GM06990 (cell line): ENCODE measurements around the gene OXA1L.

Experiments used
- DNase-seq: peaks from one replicate; pipeline ENCODE4 v3.0.0-alpha.2; 2011; ENCODE audit not compliant: insufficient read length; ENCODE audit errors: extremely low read depth
- H3K27me3 ChIP-seq: replicated peaks from 2 replicates; pipeline ENCODE4 v1.6.0; 2011; ENCODE audit warnings: low read length; ENCODE audit not compliant: control insufficient read depth, insufficient read depth
- H3K36me3 ChIP-seq: 2 replicates; pipeline ENCODE4 v1.5.1; 2011; ENCODE audit warnings: low read length; ENCODE audit not compliant: control insufficient read depth, insufficient read depth
- H3K4me3 ChIP-seq: replicated peaks from 2 replicates; pipeline ENCODE4 v1.5.1; 2011; ENCODE audit warnings: low read depth, mild to moderate bottlenecking, control low read depth, low read length
- TF ChIP-seq, protein P1 (sequence below): IDR thresholded peaks from 2 replicates; pipeline ENCODE4 v1.5.1; 2011; ENCODE audit warnings: low read length, control low read depth, mild to moderate bottlenecking, inconsistent platforms; ENCODE audit not compliant: insufficient read depth, poor library complexity, severe bottlenecking

OXA1L gene

DNA sequence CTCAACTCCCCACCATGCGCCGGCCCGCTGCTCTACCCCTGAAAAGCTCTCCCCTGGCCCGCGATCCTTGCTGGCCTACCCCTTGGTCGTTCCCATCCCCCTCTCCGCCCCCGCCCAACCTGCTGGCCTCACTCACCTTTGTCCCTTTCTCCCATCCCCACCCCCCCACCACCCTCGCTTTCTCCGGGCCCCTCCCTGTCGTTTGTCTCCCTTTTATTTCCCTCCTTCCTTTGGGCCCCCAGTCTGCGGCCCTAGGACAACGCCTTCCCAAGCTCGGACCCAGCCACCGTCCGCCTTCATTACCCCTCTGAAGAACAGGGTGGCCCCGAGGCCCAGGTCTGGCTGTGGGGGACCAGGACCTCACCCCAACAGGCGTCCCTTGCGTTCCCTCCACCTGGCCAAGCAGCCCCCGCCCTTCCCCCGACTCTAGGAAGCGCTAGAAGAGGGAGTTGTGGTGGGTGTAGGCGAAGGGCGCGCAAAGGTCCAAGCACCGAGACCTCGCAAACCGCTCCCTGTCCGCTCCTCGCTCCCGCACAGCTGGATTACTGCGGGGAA lies 55.6 kb downstream of the OXA1L start:
- TF ChIP-seq, protein P1, sequence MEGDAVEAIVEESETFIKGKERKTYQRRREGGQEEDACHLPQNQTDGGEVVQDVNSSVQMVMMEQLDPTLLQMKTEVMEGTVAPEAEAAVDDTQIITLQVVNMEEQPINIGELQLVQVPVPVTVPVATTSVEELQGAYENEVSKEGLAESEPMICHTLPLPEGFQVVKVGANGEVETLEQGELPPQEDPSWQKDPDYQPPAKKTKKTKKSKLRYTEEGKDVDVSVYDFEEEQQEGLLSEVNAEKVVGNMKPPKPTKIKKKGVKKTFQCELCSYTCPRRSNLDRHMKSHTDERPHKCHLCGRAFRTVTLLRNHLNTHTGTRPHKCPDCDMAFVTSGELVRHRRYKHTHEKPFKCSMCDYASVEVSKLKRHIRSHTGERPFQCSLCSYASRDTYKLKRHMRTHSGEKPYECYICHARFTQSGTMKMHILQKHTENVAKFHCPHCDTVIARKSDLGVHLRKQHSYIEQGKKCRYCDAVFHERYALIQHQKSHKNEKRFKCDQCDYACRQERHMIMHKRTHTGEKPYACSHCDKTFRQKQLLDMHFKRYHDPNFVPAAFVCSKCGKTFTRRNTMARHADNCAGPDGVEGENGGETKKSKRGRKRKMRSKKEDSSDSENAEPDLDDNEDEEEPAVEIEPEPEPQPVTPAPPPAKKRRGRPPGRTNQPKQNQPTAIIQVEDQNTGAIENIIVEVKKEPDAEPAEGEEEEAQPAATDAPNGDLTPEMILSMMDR, result no peak
- no peak for DNase-seq
- Histone ChIP-seq H3K4me3 (peak overlapping the region; percentile 57), H3K36me3 (no peaks in the 10 kb centered on the region), H3K27me3 (no peaks in the 10 kb centered on the region)
